Endothelial cell of hepatic sinusoid (primary cell): ENCODE results near the gene CDH6.
"Not testable (repeated sequence)": the region's sequence is repeated elsewhere in the genome, so short reads cannot be mapped to it uniquely, and the experiment has no call there.

ENCODE experiments used
- in situ Hi-C: cut with HindIII; loops from 2 replicates; pipeline ENCODE4 v1.10.0; 2017; ENCODE audit warnings: low sequenced_read_pairs

The CDH6 gene

GRCh38 chr5:31322946-31323345, 129.5 kb downstream of the CDH6 start:
- in situ Hi-C loops = no loop called here

GRCh38 chr5:31324842-31325241, 131.4 kb downstream of the CDH6 start:
- in situ Hi-C loops = no loop called here

- in situ Hi-C loops = no loop called here
Observed at GRCh38 chr5:31328040-31328733, 134.7 kb downstream of the CDH6 start.

GRCh38 chr5:31329715-31330114, 136.2 kb downstream of the CDH6 start:
- in situ Hi-C loops = no loop called here

GRCh38 chr5:31332160-31332559, 138.7 kb downstream of the CDH6 start:
- in situ Hi-C loops = no loop called here

GRCh38 chr5:31333475-31333874, 140.0 kb downstream of the CDH6 start:
- in situ Hi-C loops = no loop called here

- in situ Hi-C loops = no loop called here
Observed at GRCh38 chr5:31334061-31334860, 140.8 kb downstream of the CDH6 start.

- in situ Hi-C loops = no loop called here
Observed at GRCh38 chr5:31335456-31335855, 142.0 kb downstream of the CDH6 start.

GRCh38 chr5:31343946-31344345, 150.5 kb downstream of the CDH6 start:
- in situ Hi-C loops = no loop called here

- in situ Hi-C loops = no loop called here
Observed at GRCh38 chr5:31346896-31347551, 153.5 kb downstream of the CDH6 start.

- in situ Hi-C loops = no loop called here
Observed at GRCh38 chr5:31347552-31347905, 154.0 kb downstream of the CDH6 start.

- in situ Hi-C loops = no loop called here
Observed at GRCh38 chr5:31350395-31350794, 156.9 kb downstream of the CDH6 start.

GRCh38 chr5:31355337-31355736, 161.9 kb downstream of the CDH6 start:
- in situ Hi-C loops = no loop called here

- in situ Hi-C loops = no loop called here
Observed at GRCh38 chr5:31357038-31357437, 163.6 kb downstream of the CDH6 start.

- in situ Hi-C loops = no loop called here
Observed at GRCh38 chr5:31359839-31360238, 166.4 kb downstream of the CDH6 start.

GRCh38 chr5:31361234-31361633, 167.7 kb downstream of the CDH6 start:
- in situ Hi-C loops = no loop called here

GRCh38 chr5:31361704-31362528, 168.4 kb downstream of the CDH6 start:
- in situ Hi-C loops = not testable (repeated sequence)

GRCh38 chr5:31362529-31362900, 169.0 kb downstream of the CDH6 start:
- in situ Hi-C loops = no loop called here

GRCh38 chr5:31362931-31363568, 169.6 kb downstream of the CDH6 start:
- in situ Hi-C loops = no loop called here

- in situ Hi-C loops = no loop called here
Observed at GRCh38 chr5:31364881-31365636, 171.6 kb downstream of the CDH6 start.
